ENCODE data around the gene CTIF. TPM values are rescaled to one million over a fixed set of nuclear protein-coding genes. Genes with fewer than 3 reads are reported as not detected.

The CTIF gene
- total and polyA plus RNA-seq, 2 experiments from 2014 or later = 8.6 to 14.4 TPM

GRCh38 chr18:48690494-48690893 lies 151.7 kb downstream of the CTIF start (continued):
- TF ChIP-seq ZNF462 (CRISPR knock-in tag; IDR thresholded peaks at IDR 0.05) (no peak), CTCF (conservative IDR thresholded peaks at IDR 0.05; ENCODE audit: low read depth in 2 of 2) (no peak)

DNA sequence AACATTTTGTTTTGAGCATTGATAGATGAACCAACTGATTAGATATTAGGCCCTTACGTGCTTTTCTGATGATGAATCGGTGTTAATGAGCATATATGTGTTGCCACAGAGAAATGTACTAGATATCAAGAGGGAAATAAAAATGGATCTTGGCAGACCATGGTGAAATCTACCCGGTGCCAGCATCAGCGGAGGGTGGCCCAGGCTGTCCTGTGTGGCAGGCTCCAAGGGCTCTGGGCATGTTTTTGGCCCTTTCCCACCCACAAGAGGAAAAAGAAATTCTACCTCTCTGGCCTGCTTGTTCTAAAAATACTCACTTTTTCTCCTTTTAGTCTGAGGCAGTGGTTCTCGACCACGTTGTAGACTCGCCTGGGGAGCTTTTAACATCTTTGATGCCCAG lies 154.2 kb downstream of the CTIF start:
- H4K20me1 ChIP-seq (replicated peaks; ENCODE audit: insufficient read depth) = no peaks in the 10 kb centered on the region
- no peaks in the 10 kb centered on the region for H3K4me1 ChIP-seq (ENCODE audit: insufficient read depth)
- H3K4me3 ChIP-seq = no peak overlapping the region
- ATAC-seq (no peak), DNase-seq (ENCODE audit: low spot score) (no peak)
- no peak overlapping the region for H3K27ac ChIP-seq (ENCODE audit: low read depth)
- no peaks in the 10 kb centered on the region for H3K79me2 ChIP-seq (replicated peaks; ENCODE audit: insufficient read depth)
- H3F3A ChIP-seq (replicated peaks; ENCODE audit: low read depth) = no peaks in the 10 kb centered on the region
- no peaks in the 10 kb centered on the region for H3K36me3 ChIP-seq (ENCODE audit: insufficient read depth)
- no peak overlapping the region for H3K4me2 ChIP-seq
- H3K9me2 ChIP-seq (ENCODE audit: insufficient read depth) = 0 out of 2 replicates have a peak, but pooled peaks cover 4% of the 10 kb centered on the region
- Mint-ChIP-seq H3K4me3 (no peak overlapping the region), H3K27me3 (ENCODE audit: insufficient read depth, low read depth, poor library complexity) (peaks cover 2% of the 10 kb centered on the region), H3K9me3 (no peaks in the 10 kb centered on the region), H3K27ac (no peak overlapping the region), H3K36me3 (ENCODE audit: low read depth) (no peaks in the 10 kb centered on the region), H3K4me1 (peaks cover 2% of the 10 kb centered on the region; the same call in 2 of the 3 replicates)
- no peak overlapping the region for H2AFZ ChIP-seq
- no peaks in the 10 kb centered on the region for H3K27me3 ChIP-seq (ENCODE audit: insufficient read depth)
- TF ChIP-seq JUNB (IDR thresholded peaks at IDR 0.05; ENCODE audit: unreplicated experiment) = no peak
- no peak for TF ChIP-seq ZNF462 (CRISPR knock-in tag; IDR thresholded peaks at IDR 0.05)
